NCI-H524 treated with DMSO at 0.1 percent for 48 hours (cell line): Measurements from ENCODE around the gene DYNLT2B.
A peak's percentile ranks its signal among the peaks of the same experiment; 100 is the strongest.
"Not testable (repeated sequence)": the region's sequence is repeated elsewhere in the genome, so short reads cannot be mapped to it uniquely, and the experiment has no call there.

Source experiments
- DNase-seq: peaks from one replicate; lab custom pipeline; 2025; lab: John Stamatoyannopoulos, UW

DYNLT2B gene

GRCh38 chr3:196323691-196324090 is 5.7 kb upstream of the DYNLT2B start:
- DNase-seq = peak; percentile 67

GRCh38 chr3:196323016-196323415 is 5.0 kb upstream of the DYNLT2B start:
- DNase-seq = no peak

- no peak for DNase-seq
Measured at GRCh38 chr3:196321162-196321561, 3.1 kb upstream of the DYNLT2B start.

- DNase-seq = no peak
Measured at GRCh38 chr3:196320137-196320536, 2.1 kb upstream of the DYNLT2B start.

- DNase-seq = not testable (repeated sequence)
Measured at GRCh38 chr3:196316799-196317686, 997 bp downstream of the DYNLT2B start.

- no peak for DNase-seq
Measured at GRCh38 chr3:196315821-196316220, 2.2 kb downstream of the DYNLT2B start.

- no peak for DNase-seq
Measured at GRCh38 chr3:196314597-196314996, 3.4 kb downstream of the DYNLT2B start.

- not testable (repeated sequence) for DNase-seq
Measured at GRCh38 chr3:196314086-196314485, 4.0 kb downstream of the DYNLT2B start.

- not testable (repeated sequence) for DNase-seq
Measured at GRCh38 chr3:196302960-196303359, 15.1 kb downstream of the DYNLT2B start.

- not testable (repeated sequence) for DNase-seq
Measured at GRCh38 chr3:196302551-196302950, 15.5 kb downstream of the DYNLT2B start.

GRCh38 chr3:196298521-196298920 is 19.5 kb downstream of the DYNLT2B start:
- DNase-seq = no peak

- no peak for DNase-seq
Measured at GRCh38 chr3:196292286-196292923, 25.6 kb downstream of the DYNLT2B start.

- DNase-seq = no peak
Measured at GRCh38 chr3:196288141-196288460, 29.9 kb downstream of the DYNLT2B start.

GRCh38 chr3:196287440-196288140 is 30.4 kb downstream of the DYNLT2B start, which contains the start of gene PCYT1A:
Gene PCYT1A (minus strand): TSS chr3:196287726. CDS start chr3:196270531, 17,195 bp downstream.
- peak; percentile 93 for DNase-seq

- no peak for DNase-seq
Measured at GRCh38 chr3:196287090-196287439, 31.0 kb downstream of the DYNLT2B start.

- no peak for DNase-seq
Measured at GRCh38 chr3:196284396-196284795, 33.6 kb downstream of the DYNLT2B start.

- DNase-seq = no peak
Measured at GRCh38 chr3:196281962-196282361, 36.1 kb downstream of the DYNLT2B start.

GRCh38 chr3:196280689-196281440 is 37.2 kb downstream of the DYNLT2B start:
- DNase-seq = no peak

- DNase-seq = no peak
Measured at GRCh38 chr3:196275126-196275525, 42.9 kb downstream of the DYNLT2B start.

- DNase-seq = no peak
Measured at GRCh38 chr3:196274585-196274984, 43.5 kb downstream of the DYNLT2B start.

GRCh38 chr3:196273655-196274054 is 44.4 kb downstream of the DYNLT2B start:
- DNase-seq = no peak

- no peak for DNase-seq
Measured at GRCh38 chr3:196272826-196273225, 45.2 kb downstream of the DYNLT2B start.
